ENCODE data around the gene MRPS15.
"Not testable (repeated sequence)": the region's sequence is repeated elsewhere in the genome, so short reads cannot be mapped to it uniquely, and the experiment has no call there.

The MRPS15 gene

GRCh38 chr1:36484099-36484498 is 19.9 kb upstream of the MRPS15 start:
- no peak for DNase-seq (ENCODE audit: low spot score)
- in situ Hi-C loops (cut with MboI; ENCODE audit: low sequenced_read_pairs, unreplicated experiment), result no loop called here
- no peak for TF ChIP-seq CTCF (IDR thresholded peaks at IDR 0.05; ENCODE audit: borderline replicate concordance, control extremely low read depth, extremely low read depth, insufficient read depth, missing control alignments)

- in situ Hi-C loops (cut with MboI; ENCODE audit: low sequenced_read_pairs, unreplicated experiment), result no loop called here
- DNase-seq (ENCODE audit: low spot score), result no peak
Measured at GRCh38 chr1:36482724-36483388, 18.7 kb upstream of the MRPS15 start, which contains the start of gene CSF3R. TSS of gene CSF3R (minus strand) at chr1:36482913. CDS start at chr1:36479496, 3,417 bp downstream.

GRCh38 chr1:36481771-36482723 is 17.9 kb upstream of the MRPS15 start:
- peak; percentile 6 for DNase-seq (ENCODE audit: low spot score)
- TF ChIP-seq CTCF (IDR thresholded peaks at IDR 0.05; ENCODE audit: borderline replicate concordance, control extremely low read depth, extremely low read depth, insufficient read depth, missing control alignments), result no peak
- in situ Hi-C loops (cut with MboI; ENCODE audit: low sequenced_read_pairs, unreplicated experiment), result no loop called here

More at GRCh38 chr1:36482724-36483388, 18.7 kb upstream of the MRPS15 start, which contains the start of gene CSF3R:
- TF ChIP-seq CTCF (IDR thresholded peaks at IDR 0.05; ENCODE audit: borderline replicate concordance, control extremely low read depth, extremely low read depth, insufficient read depth, missing control alignments), result no peak

- peak; percentile 10 for DNase-seq (ENCODE audit: low spot score)
- no peak for TF ChIP-seq CTCF (IDR thresholded peaks at IDR 0.05; ENCODE audit: borderline replicate concordance, control extremely low read depth, extremely low read depth, insufficient read depth, missing control alignments)
- in situ Hi-C loops (cut with MboI; ENCODE audit: low sequenced_read_pairs, unreplicated experiment), result no loop called here
Measured at GRCh38 chr1:36481091-36481490, 16.9 kb upstream of the MRPS15 start.

GRCh38 chr1:36480161-36480560 is 16.0 kb upstream of the MRPS15 start:
- in situ Hi-C loops (cut with MboI; ENCODE audit: low sequenced_read_pairs, unreplicated experiment), result no loop called here
- no peak for TF ChIP-seq CTCF (IDR thresholded peaks at IDR 0.05; ENCODE audit: borderline replicate concordance, control extremely low read depth, extremely low read depth, insufficient read depth, missing control alignments)
- no peak for DNase-seq (ENCODE audit: low spot score)

GRCh38 chr1:36479505-36480051 is 15.4 kb upstream of the MRPS15 start:
- in situ Hi-C loops (cut with MboI; ENCODE audit: low sequenced_read_pairs, unreplicated experiment), result no loop called here
- DNase-seq (ENCODE audit: low spot score), result no peak
- TF ChIP-seq CTCF (IDR thresholded peaks at IDR 0.05; ENCODE audit: borderline replicate concordance, control extremely low read depth, extremely low read depth, insufficient read depth, missing control alignments), result no peak

GRCh38 chr1:36477615-36478014 is 13.4 kb upstream of the MRPS15 start:
- in situ Hi-C loops (cut with MboI; ENCODE audit: low sequenced_read_pairs, unreplicated experiment); DNase-seq (ENCODE audit: low spot score): not testable (repeated sequence)
